Measurements from ENCODE around the gene TEX53. TPM values are rescaled to one million over a fixed set of nuclear protein-coding genes. Genes with fewer than 3 reads are reported as not detected.

The TEX53 gene
- total RNA-seq, 1 experiment from 2014 or later = not detected

DNA sequence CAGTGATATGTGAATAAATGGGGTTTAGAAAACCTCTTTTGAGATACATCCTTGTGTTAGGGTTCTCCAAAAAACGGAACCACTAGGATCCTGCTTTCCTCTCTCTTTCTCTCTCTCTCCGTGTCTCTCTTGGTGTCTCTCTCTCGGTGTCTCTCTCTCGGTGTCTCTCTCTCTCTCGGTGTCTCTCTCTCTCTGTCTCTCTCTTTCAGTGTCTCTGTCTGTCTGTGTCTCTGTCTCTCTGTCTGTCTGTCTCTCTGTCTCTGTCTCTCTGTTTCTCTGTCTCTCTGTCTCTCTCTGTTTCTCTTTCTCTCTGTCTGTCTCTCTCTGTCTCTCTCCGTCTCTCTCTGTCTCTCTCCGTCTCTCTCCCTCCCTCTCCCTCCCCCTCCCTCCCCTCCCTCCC is 32.2 kb upstream of the TEX53 start:
- no peaks in the 10 kb centered on the region for H4K20me1 ChIP-seq (ENCODE audit: insufficient read depth)
- ATAC-seq (no peak), DNase-seq (ENCODE audit: low read depth, low spot score) (no peak)
- H3K4me1 ChIP-seq (ENCODE audit: control insufficient read depth in 1 of 2, insufficient read depth in 2 of 2, low read length in 2 of 2) = peaks cover 16 to 43% of the 10 kb centered on the region in 2 experiments
- no peaks in the 10 kb centered on the region for H3K79me2 ChIP-seq (ENCODE audit: insufficient read depth, low read length)
- H3K27me3 ChIP-seq (ENCODE audit: insufficient read depth, low read length) = peaks cover 5% of the 10 kb centered on the region; the same call in 1 of the 2 replicates
- no peaks in the 10 kb centered on the region for H3K9me2 ChIP-seq (ENCODE audit: insufficient read depth)
- intact Hi-C loops (cut with micrococcal nuclease) = no loop called here
- H2AFZ ChIP-seq (ENCODE audit: low read depth, low read length, poor library complexity, severe bottlenecking) = no peak overlapping the region
- H3K9me3 ChIP-seq (ENCODE audit: control insufficient read depth in 1 of 2, insufficient read depth in 1 of 2, low read depth in 1 of 2, low read length in 2 of 2) = no peaks in the 10 kb centered on the region
- BruUV-seq (replicated peaks) = no TSS peak
- H3K4me2 ChIP-seq (ENCODE audit: low read length) = no peak overlapping the region; the same call in 1 of the 2 replicates
- no peak overlapping the region for H3K27ac ChIP-seq (ENCODE audit: low read depth, low read length)
- TF ChIP-seq, protein P1, sequence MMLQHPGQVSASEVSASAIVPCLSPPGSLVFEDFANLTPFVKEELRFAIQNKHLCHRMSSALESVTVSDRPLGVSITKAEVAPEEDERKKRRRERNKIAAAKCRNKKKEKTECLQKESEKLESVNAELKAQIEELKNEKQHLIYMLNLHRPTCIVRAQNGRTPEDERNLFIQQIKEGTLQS (IDR thresholded peaks at IDR 0.05) = no peak
- H3K4me3 ChIP-seq (replicated peaks in 1 of 2; ENCODE audit: low read depth in 1 of 2, low read length in 2 of 2) = no peak overlapping the region
- ChIA-PET POLR2A (no interaction called here), RAD21 (ENCODE audit: low non-redundant PET in 1 of 2, low total read pairs in 2 of 2, uncharacterized antibody in 2 of 2, unreplicated experiment in 2 of 2) (interaction anchor here in 1 of 2 experiments (0.6 kb wide), 1 partner anchor 329 kb away, joined by 3 read pairs; no protein-coding TSS in a partner anchor), CTCF (interaction anchor here (0.9 kb wide), 2 partner anchors 16 to 217 kb away, joined by 3 read pairs; no protein-coding TSS in a partner anchor)
- no peak overlapping the region for H3K9ac ChIP-seq (ENCODE audit: low read length)
- H3K36me3 ChIP-seq (ENCODE audit: control insufficient read depth in 1 of 2, insufficient read depth in 2 of 2, low read length in 2 of 2) = no peaks in the 10 kb centered on the region

DNA sequence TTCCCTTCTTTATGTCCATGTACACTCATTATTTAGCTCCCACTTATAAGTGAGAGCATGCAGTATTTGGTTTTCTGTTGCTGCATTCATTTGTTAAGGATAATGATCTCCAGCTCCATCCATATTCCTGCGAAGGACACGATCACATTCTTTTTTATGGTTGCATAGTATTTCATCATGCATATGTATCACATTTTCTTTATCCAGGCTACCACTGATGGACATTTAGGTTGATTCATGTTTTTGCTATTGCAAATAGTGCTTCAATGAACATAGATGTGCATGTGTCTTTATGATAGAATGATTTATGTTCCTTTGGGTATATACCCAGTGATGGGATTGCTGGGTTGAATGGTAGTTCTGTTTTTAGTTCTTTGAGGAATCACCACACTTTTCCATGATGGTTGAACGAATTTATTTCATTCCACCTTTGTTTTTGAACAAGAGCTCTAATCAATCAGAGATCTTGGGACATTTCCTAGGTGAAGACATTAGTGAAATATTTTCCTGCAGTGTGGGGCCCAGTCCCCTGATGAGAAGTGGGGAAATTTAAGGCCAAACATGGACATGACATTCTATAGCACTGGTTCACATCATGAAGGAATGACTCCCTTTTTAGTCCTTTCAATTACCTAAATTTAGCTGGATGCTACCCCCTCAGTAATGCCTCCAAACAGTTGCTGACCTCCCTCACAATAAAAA is 31.5 kb upstream of the TEX53 start:
- H3K79me2 ChIP-seq (ENCODE audit: insufficient read depth, low read length) = no peaks in the 10 kb centered on the region
- no peaks in the 10 kb centered on the region for H3K9me3 ChIP-seq (ENCODE audit: control insufficient read depth in 1 of 2, insufficient read depth in 1 of 2, low read depth in 1 of 2, low read length in 2 of 2)
- H3K36me3 ChIP-seq (ENCODE audit: control insufficient read depth in 1 of 2, insufficient read depth in 2 of 2, low read length in 2 of 2) = no peaks in the 10 kb centered on the region
- no peak overlapping the region for H3K27ac ChIP-seq (ENCODE audit: low read depth, low read length)
- H3K4me2 ChIP-seq (ENCODE audit: low read length) = no peak overlapping the region
- POLR2A ChIA-PET = no interaction called here
- ATAC-seq = no peak
- H3K4me1 ChIP-seq (ENCODE audit: control insufficient read depth in 1 of 2, insufficient read depth in 2 of 2, low read length in 2 of 2) = peaks cover 16 to 37% of the 10 kb centered on the region in 2 experiments
- intact Hi-C loops (cut with micrococcal nuclease) = no loop called here
- no TSS peak for BruUV-seq (replicated peaks)
- H2AFZ ChIP-seq (ENCODE audit: low read depth, low read length, poor library complexity, severe bottlenecking) = no peak overlapping the region
- CTCF ChIA-PET = interaction anchor here (0.9 kb wide), 2 partner anchors 17 to 218 kb away, joined by 3 read pairs; no protein-coding TSS in a partner anchor
- no peak for DNase-seq (ENCODE audit: low read depth, low spot score)
- no peak overlapping the region for H3K4me3 ChIP-seq (replicated peaks in 1 of 2; ENCODE audit: low read depth in 1 of 2, low read length in 2 of 2)
- H4K20me1 ChIP-seq (ENCODE audit: insufficient read depth) = no peaks in the 10 kb centered on the region
- RAD21 ChIA-PET (ENCODE audit: low non-redundant PET in 1 of 2, low total read pairs in 2 of 2, uncharacterized antibody in 2 of 2, unreplicated experiment in 2 of 2) = no interaction called here
- no peak overlapping the region for H3K9ac ChIP-seq (ENCODE audit: low read length)
- TF ChIP-seq, protein P2, sequence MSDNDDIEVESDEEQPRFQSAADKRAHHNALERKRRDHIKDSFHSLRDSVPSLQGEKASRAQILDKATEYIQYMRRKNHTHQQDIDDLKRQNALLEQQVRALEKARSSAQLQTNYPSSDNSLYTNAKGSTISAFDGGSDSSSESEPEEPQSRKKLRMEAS (IDR thresholded peaks at IDR 0.05) = no peak
- H3K27me3 ChIP-seq (ENCODE audit: insufficient read depth, low read length) = peaks cover 5% of the 10 kb centered on the region; the same call in 1 of the 2 replicates
- no peaks in the 10 kb centered on the region for H3K9me2 ChIP-seq (ENCODE audit: insufficient read depth)
